Neutrophil (primary cell): ENCODE results near the gene TEX264.

ENCODE experiments used
- H3K27ac ChIP-seq: fragments of 200-600 bp; sonication (generic); 2 replicates; pipeline ENCODE4 v1.5.1; 2016; ENCODE audit warnings: mild to moderate bottlenecking, moderate library complexity
- H3K27me3 ChIP-seq: fragments of 200-600 bp; sonication (generic); 2 replicates; pipeline ENCODE4 v1.6.0; 2016; ENCODE audit warnings: mild to moderate bottlenecking
- H3K36me3 ChIP-seq: fragments of 200-600 bp; sonication (generic); 2 replicates; pipeline ENCODE4 v1.5.1; 2017
- H3K4me1 ChIP-seq, 2 experiments: fragments of 200-600 bp in 1 of 2; sonication (generic) in 1 of 2; 1 replicate in 1 of 2; 2 replicates in 1 of 2; pipeline versions ENCODE4 v1.5.1 to v1.6.1; 2013 to 2016; ENCODE audit warnings: low read depth in 1 of 2, low read length in 1 of 2, mild to moderate bottlenecking in 1 of 2, moderate library complexity in 1 of 2; ENCODE audit not compliant: control insufficient read depth in 1 of 2, insufficient read depth in 1 of 2
- H3K4me3 ChIP-seq, 2 experiments: fragments of 200-600 bp in 1 of 2; sonication (generic) in 1 of 2; 1 replicate in 1 of 2; 2 replicates in 1 of 2; pipeline ENCODE4 v1.5.1; 2013 to 2016; ENCODE audit warnings: low read depth in 1 of 2, low read length in 1 of 2, mild to moderate bottlenecking in 1 of 2, moderate library complexity in 1 of 2
- H3K9me3 ChIP-seq: fragments of 200-600 bp; sonication (generic); 2 replicates; pipeline ENCODE4 v1.5.1; 2016
- TF ChIP-seq, protein P1 (sequence below): fragments of 200-600 bp; sonication (generic); IDR thresholded peaks from 2 replicates; pipeline ENCODE4 v1.5.1; 2016; ENCODE audit warnings: antibody characterized with exemption

The TEX264 gene

DNA sequence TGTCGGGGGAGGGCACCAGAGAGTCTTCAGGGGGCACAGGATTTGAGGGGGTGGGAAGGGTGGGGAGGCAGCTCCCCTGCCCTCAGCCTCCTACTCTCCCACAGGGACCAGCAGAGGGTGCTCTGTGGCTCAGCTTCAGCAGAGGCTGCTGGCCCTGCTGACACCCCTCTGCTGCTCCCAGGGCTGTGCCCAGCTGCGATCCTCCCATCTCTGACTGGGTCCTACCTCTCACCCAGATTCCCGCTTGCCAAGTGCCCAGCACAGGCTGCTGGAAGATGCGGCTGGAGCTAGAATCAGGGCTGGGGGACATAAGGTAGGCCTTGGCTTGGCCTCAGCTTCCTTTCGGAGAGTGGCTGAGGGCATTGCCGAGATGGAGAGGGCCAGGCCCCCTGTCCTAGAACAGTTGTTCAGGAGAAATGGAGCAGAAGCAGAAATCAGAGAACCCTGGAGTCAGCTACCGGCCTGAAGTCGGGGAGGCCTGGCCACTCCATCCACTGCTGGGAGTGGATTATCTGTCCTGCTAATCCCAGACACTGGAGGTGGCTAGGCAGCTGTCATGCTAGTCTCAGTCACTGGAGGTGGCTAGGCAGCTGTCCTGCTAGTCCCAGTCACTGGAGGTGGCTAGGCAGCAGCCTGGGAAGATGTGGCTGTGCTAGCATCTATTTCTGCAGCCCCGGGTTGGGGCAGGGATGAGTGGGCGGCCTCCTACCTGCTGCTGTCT lies 39.7 kb downstream of the TEX264 start:
- TF ChIP-seq, protein P1, sequence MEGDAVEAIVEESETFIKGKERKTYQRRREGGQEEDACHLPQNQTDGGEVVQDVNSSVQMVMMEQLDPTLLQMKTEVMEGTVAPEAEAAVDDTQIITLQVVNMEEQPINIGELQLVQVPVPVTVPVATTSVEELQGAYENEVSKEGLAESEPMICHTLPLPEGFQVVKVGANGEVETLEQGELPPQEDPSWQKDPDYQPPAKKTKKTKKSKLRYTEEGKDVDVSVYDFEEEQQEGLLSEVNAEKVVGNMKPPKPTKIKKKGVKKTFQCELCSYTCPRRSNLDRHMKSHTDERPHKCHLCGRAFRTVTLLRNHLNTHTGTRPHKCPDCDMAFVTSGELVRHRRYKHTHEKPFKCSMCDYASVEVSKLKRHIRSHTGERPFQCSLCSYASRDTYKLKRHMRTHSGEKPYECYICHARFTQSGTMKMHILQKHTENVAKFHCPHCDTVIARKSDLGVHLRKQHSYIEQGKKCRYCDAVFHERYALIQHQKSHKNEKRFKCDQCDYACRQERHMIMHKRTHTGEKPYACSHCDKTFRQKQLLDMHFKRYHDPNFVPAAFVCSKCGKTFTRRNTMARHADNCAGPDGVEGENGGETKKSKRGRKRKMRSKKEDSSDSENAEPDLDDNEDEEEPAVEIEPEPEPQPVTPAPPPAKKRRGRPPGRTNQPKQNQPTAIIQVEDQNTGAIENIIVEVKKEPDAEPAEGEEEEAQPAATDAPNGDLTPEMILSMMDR: no peak

DNA sequence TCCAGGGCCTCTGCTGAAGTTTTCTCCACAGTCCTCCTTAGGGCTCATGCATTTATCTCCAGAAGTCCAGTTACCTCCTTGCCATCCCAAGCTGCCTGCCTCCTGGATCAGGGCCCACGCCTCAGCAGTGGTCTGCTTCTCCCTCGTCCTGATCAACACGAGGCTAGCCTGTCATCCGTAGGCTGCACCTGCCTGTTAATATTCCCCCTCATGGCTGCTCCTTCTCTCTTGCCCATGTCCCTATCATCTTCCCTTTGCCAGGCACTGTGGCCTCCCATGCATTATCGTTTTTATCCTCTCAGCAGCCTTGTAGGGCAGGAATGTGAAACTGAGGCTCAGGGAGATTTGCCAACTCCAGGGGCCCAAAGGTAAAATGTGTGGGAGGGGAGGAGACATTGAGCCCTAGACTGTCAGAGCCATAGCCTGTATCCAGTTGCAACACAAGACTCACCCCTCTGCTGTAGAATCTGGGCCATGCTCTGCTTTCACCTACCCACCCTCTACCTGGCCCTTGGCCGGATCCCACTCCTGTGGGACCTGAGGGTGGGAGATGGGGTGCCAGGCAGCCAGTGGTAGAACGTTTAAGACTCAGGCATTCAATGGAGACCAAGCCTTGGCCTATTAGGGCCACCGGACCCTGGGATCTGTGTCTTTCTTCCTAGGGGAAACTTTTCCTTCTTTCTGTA lies 40.4 kb downstream of the TEX264 start:
- Histone ChIP-seq H3K36me3 (no peaks in the 10 kb centered on the region), H3K27ac (no peak overlapping the region), H3K9me3 (no peaks in the 10 kb centered on the region), H3K27me3 (peaks cover 21% of the 10 kb centered on the region), H3K4me3 (no peak overlapping the region), H3K4me1 (no peaks in the 10 kb centered on the region)
- TF ChIP-seq, protein P1: no peak

More for the DNA sequence above, 39.7 kb downstream of the TEX264 start:
- H3K4me1 ChIP-seq: no peaks in the 10 kb centered on the region
- no peak overlapping the region for H3K4me3 ChIP-seq
- H3K27ac ChIP-seq: no peak overlapping the region
- H3K27me3 ChIP-seq: peaks cover 25% of the 10 kb centered on the region
- no peaks in the 10 kb centered on the region for H3K9me3 ChIP-seq
- H3K36me3 ChIP-seq: peaks cover 2% of the 10 kb centered on the region

DNA sequence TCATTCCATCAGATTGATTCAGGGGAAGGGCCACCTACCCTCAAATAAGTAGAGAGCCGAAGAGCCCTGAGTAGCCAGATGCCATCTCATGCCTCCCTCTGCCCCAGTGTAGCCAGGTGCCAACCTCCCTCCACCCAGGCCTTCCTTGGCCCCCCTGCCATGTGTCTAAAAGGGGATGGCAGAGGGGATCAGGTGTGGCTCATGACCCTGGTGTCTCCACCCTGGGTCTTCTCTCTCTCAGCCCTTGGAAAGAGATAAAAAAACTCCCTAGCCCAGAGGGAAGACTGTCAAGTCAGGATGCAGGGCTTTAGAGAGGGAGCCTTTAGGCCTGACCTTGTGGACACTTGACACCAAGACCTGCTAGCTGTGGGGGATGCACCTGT lies 41.0 kb downstream of the TEX264 start:
- no peak overlapping the region for H3K4me3 ChIP-seq
- peaks cover 16% of the 10 kb centered on the region for H3K27me3 ChIP-seq
- no peaks in the 10 kb centered on the region for H3K4me1 ChIP-seq
- no peaks in the 10 kb centered on the region for H3K36me3 ChIP-seq
- H3K27ac ChIP-seq: no peak overlapping the region
- TF ChIP-seq, protein P1: no peak
- H3K9me3 ChIP-seq: no peaks in the 10 kb centered on the region

DNA sequence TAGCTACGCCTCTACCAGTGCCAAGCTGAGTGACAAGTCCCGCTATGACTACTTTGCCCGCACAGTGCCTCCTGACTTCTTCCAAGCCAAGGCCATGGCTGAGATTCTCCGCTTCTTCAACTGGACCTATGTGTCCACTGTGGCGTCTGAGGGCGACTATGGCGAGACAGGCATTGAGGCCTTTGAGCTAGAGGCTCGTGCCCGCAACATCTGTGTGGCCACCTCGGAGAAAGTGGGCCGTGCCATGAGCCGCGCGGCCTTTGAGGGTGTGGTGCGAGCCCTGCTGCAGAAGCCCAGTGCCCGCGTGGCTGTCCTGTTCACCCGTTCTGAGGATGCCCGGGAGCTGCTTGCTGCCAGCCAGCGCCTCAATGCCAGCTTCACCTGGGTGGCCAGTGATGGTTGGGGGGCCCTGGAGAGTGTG lies 41.5 kb downstream of the TEX264 start:
- no peak overlapping the region for H3K4me3 ChIP-seq
- H3K27me3 ChIP-seq: peaks cover 11% of the 10 kb centered on the region
- TF ChIP-seq, protein P1: no peak
- no peak overlapping the region for H3K27ac ChIP-seq
- H3K9me3 ChIP-seq: no peaks in the 10 kb centered on the region
- H3K4me1 ChIP-seq: no peaks in the 10 kb centered on the region
- no peaks in the 10 kb centered on the region for H3K36me3 ChIP-seq

DNA sequence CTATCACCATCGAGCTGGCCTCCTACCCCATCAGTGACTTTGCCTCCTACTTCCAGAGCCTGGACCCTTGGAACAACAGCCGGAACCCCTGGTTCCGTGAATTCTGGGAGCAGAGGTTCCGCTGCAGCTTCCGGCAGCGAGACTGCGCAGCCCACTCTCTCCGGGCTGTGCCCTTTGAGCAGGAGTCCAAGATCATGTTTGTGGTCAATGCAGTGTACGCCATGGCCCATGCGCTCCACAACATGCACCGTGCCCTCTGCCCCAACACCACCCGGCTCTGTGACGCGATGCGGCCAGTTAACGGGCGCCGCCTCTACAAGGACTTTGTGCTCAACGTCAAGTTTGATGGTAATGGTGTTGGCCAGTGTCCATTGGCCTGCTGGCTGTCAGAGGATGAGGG lies 41.9 kb downstream of the TEX264 start:
- TF ChIP-seq, protein P1: no peak
- H3K27ac ChIP-seq: no peak overlapping the region
- no peaks in the 10 kb centered on the region for H3K36me3 ChIP-seq

More for the DNA sequence above, 41.9 kb downstream of the TEX264 start:
- Histone ChIP-seq H3K4me1 (no peaks in the 10 kb centered on the region), H3K4me3 (no peak overlapping the region), H3K9me3 (no peaks in the 10 kb centered on the region), H3K27me3 (peaks cover 7% of the 10 kb centered on the region)
